G401.6 (cell line): Measurements from ENCODE around the gene PYURF.
A peak's percentile ranks its signal among the peaks of the same experiment; 100 is the strongest.
"Not testable (repeated sequence)": the region's sequence is repeated elsewhere in the genome, so short reads cannot be mapped to it uniquely, and the experiment has no call there.

Experiments used
- FAIRE-seq: peaks from 2 replicates; lab custom pipeline; 2012; peaks lifted over from hg19 to GRCh38; lab: Jason Lieb, UNC

Gene PYURF

GRCh38 chr4:88523325-88524129, at the start of gene PYURF:
Gene PYURF (minus strand): TSS chr4:88523776. CDS start chr4:88523700, 76 bp downstream.
- no peak for FAIRE-seq

- FAIRE-seq = no peak
Observed at GRCh38 chr4:88570001-88570400, 46.4 kb upstream of the PYURF start.

- FAIRE-seq = no peak
Observed at GRCh38 chr4:88567591-88567990, 44.0 kb upstream of the PYURF start.

- FAIRE-seq = no peak
Observed at GRCh38 chr4:88549815-88550214, 26.2 kb upstream of the PYURF start.

GRCh38 chr4:88539322-88540068, 15.9 kb upstream of the PYURF start:
- not testable (repeated sequence) for FAIRE-seq

- no peak for FAIRE-seq
Observed at GRCh38 chr4:88537709-88538108, 14.1 kb upstream of the PYURF start.

GRCh38 chr4:88535090-88535755, 11.6 kb upstream of the PYURF start:
- no peak for FAIRE-seq

GRCh38 chr4:88533937-88534750, 10.6 kb upstream of the PYURF start:
- FAIRE-seq = no peak

- FAIRE-seq = no peak
Observed at GRCh38 chr4:88533088-88533790, 9.7 kb upstream of the PYURF start.

- no peak for FAIRE-seq
Observed at GRCh38 chr4:88531549-88531948, 8.0 kb upstream of the PYURF start.

GRCh38 chr4:88528861-88529260, 5.3 kb upstream of the PYURF start:
- FAIRE-seq = peak; percentile 66

GRCh38 chr4:88527787-88528186, 4.2 kb upstream of the PYURF start:
- FAIRE-seq = no peak

GRCh38 chr4:88526221-88526815, 2.7 kb upstream of the PYURF start:
- no peak for FAIRE-seq

GRCh38 chr4:88524171-88524570, 595 bp upstream of the PYURF start:
- FAIRE-seq = no peak

- no peak for FAIRE-seq
Observed at GRCh38 chr4:88522702-88523324, 763 bp downstream of the PYURF start.

GRCh38 chr4:88518911-88519310, 4.7 kb downstream of the PYURF start:
- no peak for FAIRE-seq

GRCh38 chr4:88517825-88518224, 5.8 kb downstream of the PYURF start:
- no peak for FAIRE-seq

GRCh38 chr4:88516746-88517145, 6.8 kb downstream of the PYURF start:
- FAIRE-seq = no peak

- no peak for FAIRE-seq
Observed at GRCh38 chr4:88514557-88515511, 8.7 kb downstream of the PYURF start.
